HG02571 (cell line): Measurements from ENCODE around the gene PLCH2.
"Not testable (repeated sequence)": the region's sequence is repeated elsewhere in the genome, so short reads cannot be mapped to it uniquely, and the experiment has no call there.

Experiments used
- ATAC-seq: cut with Tn5 transposase; IDR thresholded peaks from one replicate; pipeline ENCODE4 v1.9.1; 2021; ENCODE audit warnings: mild to moderate bottlenecking, moderate library complexity; ENCODE audit not compliant: unreplicated experiment

PLCH2 gene

GRCh38 chr1:2476061-2476999 lies at the start of gene PLCH2:
PLCH2 (plus strand) TSS chr1:2476289; CDS start chr1:2476589, 300 bp downstream.
- no peak for ATAC-seq

- no peak for ATAC-seq
Observed at GRCh38 chr1:2426540-2426939, 49.5 kb upstream of the PLCH2 start.

- ATAC-seq = no peak
Observed at GRCh38 chr1:2427051-2427450, 49.0 kb upstream of the PLCH2 start.

GRCh38 chr1:2427976-2428375 lies 48.1 kb upstream of the PLCH2 start:
- ATAC-seq = no peak

GRCh38 chr1:2428490-2428889 lies 47.6 kb upstream of the PLCH2 start:
- ATAC-seq = no peak

- no peak for ATAC-seq
Observed at GRCh38 chr1:2429780-2430591, 46.1 kb upstream of the PLCH2 start.

GRCh38 chr1:2430592-2430973 lies 45.5 kb upstream of the PLCH2 start:
- ATAC-seq = no peak

GRCh38 chr1:2431103-2431502 lies 45.0 kb upstream of the PLCH2 start:
- ATAC-seq = no peak

- no peak for ATAC-seq
Observed at GRCh38 chr1:2431518-2431917, 44.6 kb upstream of the PLCH2 start.

- no peak for ATAC-seq
Observed at GRCh38 chr1:2432441-2432844, 43.6 kb upstream of the PLCH2 start.

GRCh38 chr1:2433196-2433595 lies 42.9 kb upstream of the PLCH2 start:
- no peak for ATAC-seq

GRCh38 chr1:2433936-2434655 lies 42.0 kb upstream of the PLCH2 start:
- no peak for ATAC-seq

- ATAC-seq = no peak
Observed at GRCh38 chr1:2435091-2435490, 41.0 kb upstream of the PLCH2 start.

GRCh38 chr1:2435746-2436355 lies 40.2 kb upstream of the PLCH2 start:
- ATAC-seq = no peak

GRCh38 chr1:2436876-2437275 lies 39.2 kb upstream of the PLCH2 start:
- no peak for ATAC-seq

GRCh38 chr1:2437617-2438016 lies 38.5 kb upstream of the PLCH2 start:
- ATAC-seq = no peak

GRCh38 chr1:2438038-2438437 lies 38.1 kb upstream of the PLCH2 start:
- no peak for ATAC-seq

- ATAC-seq = no peak
Observed at GRCh38 chr1:2438641-2439040, 37.4 kb upstream of the PLCH2 start.

GRCh38 chr1:2439369-2439768 lies 36.7 kb upstream of the PLCH2 start:
- ATAC-seq = no peak

- ATAC-seq = not testable (repeated sequence)
Observed at GRCh38 chr1:2440346-2440745, 35.7 kb upstream of the PLCH2 start.

- ATAC-seq = no peak
Observed at GRCh38 chr1:2441746-2442145, 34.3 kb upstream of the PLCH2 start.
